ENCODE data around the gene U2AF1L4. TPM values are rescaled to one million over a fixed set of nuclear protein-coding genes. Genes with fewer than 3 reads are reported as not detected.

U2AF1L4 gene
- total and polyA plus RNA-seq, 2 of the 4 experiments (the other 2 are of a cell fraction): 6.1 to 15.0 TPM

DNA sequence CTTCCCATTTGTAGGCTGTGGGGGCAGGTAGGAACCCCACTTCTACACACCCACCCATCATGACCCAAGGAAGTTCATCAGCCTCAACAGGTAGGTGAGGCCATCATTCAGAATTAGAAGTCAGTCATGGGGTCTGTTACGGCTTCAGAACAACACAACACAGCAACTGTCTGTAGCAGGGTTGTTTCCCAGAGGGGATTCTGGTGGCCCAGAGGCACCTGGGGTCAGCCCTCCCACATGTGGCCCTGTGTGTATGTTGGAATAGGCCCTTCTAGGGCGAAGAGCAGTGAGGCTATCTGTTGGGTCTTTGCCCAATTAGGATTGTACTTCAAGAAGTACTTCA is 6.4 kb downstream of the U2AF1L4 start:
- Histone ChIP-seq H4K8ac (ENCODE audit: low read depth in 2 of 2, low read length in 2 of 2) (no peak overlapping the region), H3K18ac (ENCODE audit: low read depth, low read length) (no peak overlapping the region), H3K4me1 (ENCODE audit: control insufficient read depth, insufficient read depth, low read length) (0 out of 2 replicates have a peak, but pooled peaks cover 3% of the 10 kb centered on the region), H2BK15ac (ENCODE audit: low read depth, low read length) (no peak overlapping the region), H2BK120ac (ENCODE audit: low read depth, low read length) (no peak overlapping the region), H2AK9ac (replicated peaks; ENCODE audit: low read depth, low read length, poor library complexity) (no peak overlapping the region), H3K79me1 (ENCODE audit: low read depth in 1 of 2, low read length in 2 of 2) (peaks cover 0 to 18% of the 10 kb centered on the region in 2 experiments; a peak in 2 of 4 replicates), H2AFZ (replicated peaks; ENCODE audit: low read length, poor library complexity) (no peak overlapping the region), H2AK5ac (ENCODE audit: low read depth, low read length) (no peak overlapping the region), H3K4ac (ENCODE audit: low read depth, low read length) (no peak overlapping the region), H2BK5ac (ENCODE audit: low read depth, low read length, poor library complexity, severe bottlenecking) (no peak overlapping the region), H3K27me3 (ENCODE audit: control insufficient read depth, insufficient read depth, low read length) (no peaks in the 10 kb centered on the region), H3K56ac (ENCODE audit: extremely low read depth, insufficient read depth, low read length) (no peak overlapping the region), H3K14ac (replicated peaks; ENCODE audit: low read depth, low read length) (no peak overlapping the region), H3K9me3 (ENCODE audit: control insufficient read depth, insufficient read depth, low read length) (no peaks in the 10 kb centered on the region), H3K9ac (ENCODE audit: low read depth, low read length) (no peak overlapping the region), H4K20me1 (ENCODE audit: insufficient read depth, low read length) (no peaks in the 10 kb centered on the region; the same call in 1 of the 2 replicates), H3K36me3 (ENCODE audit: control insufficient read depth, insufficient read depth, low read length) (peaks cover 45% of the 10 kb centered on the region), H4K5ac (ENCODE audit: low read depth, low read length) (no peak overlapping the region), H3K27ac (ENCODE audit: insufficient read depth, low read length) (no peak overlapping the region), H2BK20ac (ENCODE audit: low read depth, low read length) (no peak overlapping the region), H3K9me1 (ENCODE audit: insufficient read depth, low read length) (no peaks in the 10 kb centered on the region), H4K91ac (ENCODE audit: insufficient read depth, low read depth, low read length) (no peak overlapping the region), H3K23ac (ENCODE audit: low read depth, low read length) (no peak overlapping the region), H3K4me3 (ENCODE audit: insufficient read depth, low read depth, low read length) (no peak overlapping the region), H3K4me2 (ENCODE audit: low read depth, low read length) (no peak overlapping the region)
- dilution Hi-C loops (cut with HindIII; ENCODE audit: low sequenced_read_pairs, unreplicated experiment) (no loop called here), intact Hi-C loops (cut with micrococcal nuclease) (no loop called here), in situ Hi-C loops (cut with MboI; ENCODE audit: low sequenced_read_pairs) (no loop called here)
- ATAC-seq (ENCODE audit: low read depth) (no peak), DNase-seq (no peak)
- ChIA-PET POLR2A (ENCODE audit: unreplicated experiment) (no interaction called here), CTCF (no interaction called here)
- BruUV-seq (replicated peaks): no TSS peak
- 80% methylated on average over 1 of the region's 2 CpGs; no CpG with 5 or more reads in 1 of the 2 experiments for WGBS, 2 experiments (ENCODE audit: extremely low coverage in 2 of 2, insufficient read length in 1 of 2)
- no peak for TF ChIP-seq CTCF (conservative IDR thresholded peaks at IDR 0.05; ENCODE audit: low read depth, low read length)
- no peak for TF ChIP-seq FOS (IDR thresholded peaks at IDR 0.05; ENCODE audit: low read depth, low read length)
- no peak for TF ChIP-seq RAD21 (IDR thresholded peaks at IDR 0.05; ENCODE audit: low read length)
- no peak for TF ChIP-seq USF2 (IDR thresholded peaks at IDR 0.05; ENCODE audit: low read depth, low read length)
- no peak for TF ChIP-seq RCOR1 (IDR thresholded peaks at IDR 0.05; ENCODE audit: insufficient replicate concordance, low read length)
- TF ChIP-seq BHLHE40 (IDR thresholded peaks at IDR 0.05; ENCODE audit: low read depth, low read length): no peak
- TF ChIP-seq MAFK (IDR thresholded peaks at IDR 0.05; ENCODE audit: low read depth, low read length): no peak
- TF ChIP-seq MAZ (IDR thresholded peaks at IDR 0.05; ENCODE audit: borderline replicate concordance, low read depth, low read length): no peak
- no peak for TF ChIP-seq CHD1 (IDR thresholded peaks at IDR 0.05; ENCODE audit: low read depth, low read length)
- TF ChIP-seq SMC3 (IDR thresholded peaks at IDR 0.05; ENCODE audit: low read depth, low read length): no peak
- TF ChIP-seq RFX5 (IDR thresholded peaks at IDR 0.05; ENCODE audit: low read depth, low read length): no peak
- no peak for TF ChIP-seq POLR2A (IDR thresholded peaks at IDR 0.05; ENCODE audit: low read depth, low read length)
- no peak for TF ChIP-seq CEBPB (IDR thresholded peaks at IDR 0.05; ENCODE audit: low read depth, low read length)
